SK-N-SH (cell line): ENCODE data around the gene RBM33. TPM values are rescaled to one million over a fixed set of nuclear protein-coding genes. Genes with fewer than 3 reads are reported as not detected.

ENCODE experiments used
- CTCF ChIA-PET: fragments of 300-600, 350-600 bp; formaldehyde crosslinking; extraction: SDS; loops from one replicate; lab custom pipeline; 2021; lab: Yijun Ruan, JAX
- POLR2A ChIA-PET: fragments of 350-600 bp; sonication (Branson Sonifier 250); formaldehyde crosslinking; extraction: SDS; loops from one replicate; lab custom pipeline; 2020; ENCODE audit warnings: antibody characterized with exemption, inconsistent platforms; lab: Yijun Ruan, JAX
- DNase-seq: peaks from one replicate; pipeline ENCODE4 v3.0.0; 2012
- H2AFZ ChIP-seq: fragments of 200-600 bp; sonication (generic); 2 replicates; pipeline ENCODE4 v1.8.1; 2016; ENCODE audit warnings: antibody characterized with exemption, mild to moderate bottlenecking, low read depth
- H3F3A ChIP-seq: fragments of 200-600 bp; sonication (generic); replicated peaks from 2 replicates; pipeline ENCODE3; 2016; ENCODE audit warnings: antibody characterized with exemption, mild to moderate bottlenecking; ENCODE audit not compliant: insufficient read depth
- H3K27ac ChIP-seq, 2 experiments: fragments of 200-500 bp in 1 of 2; fragments of 200-600 bp in 1 of 2; sonication (Bioruptor generic) in 1 of 2; sonication (generic), shearing (Covaris generic) in 1 of 2; 2 replicates each; pipeline versions ENCODE4 v1.5.1 to v1.6.1; 2014 to 2016; ENCODE audit warnings: low read depth in 2 of 2, inconsistent platforms in 1 of 2, low read length in 1 of 2, mild to moderate bottlenecking in 1 of 2, mixed read lengths in 1 of 2
- H3K27me3 ChIP-seq: fragments of 200-600 bp; sonication (generic), shearing (Covaris generic); 2 replicates; pipeline ENCODE4 v1.6.1; 2016; ENCODE audit warnings: mixed run types; ENCODE audit not compliant: insufficient read depth
- H3K36me3 ChIP-seq, 2 experiments: fragments of 200-500 bp in 1 of 2; fragments of 200-600 bp in 1 of 2; sonication (Bioruptor generic) in 1 of 2; sonication (generic) in 1 of 2; replicated peaks in 1 of 2; 2 replicates each; pipeline versions ENCODE3 to v1.5.1; 2014 to 2016; ENCODE audit warnings: low read length in 1 of 2, mild to moderate bottlenecking in 1 of 2; ENCODE audit not compliant: insufficient read depth in 2 of 2, control insufficient read depth in 1 of 2
- H3K4me1 ChIP-seq, 2 experiments: fragments of 200-500 bp in 1 of 2; fragments of 200-600 bp in 1 of 2; sonication (Bioruptor generic) in 1 of 2; sonication (generic), shearing (Covaris generic) in 1 of 2; 2 replicates each; pipeline versions ENCODE4 v1.5.1 to v1.6.1; 2014 to 2016; ENCODE audit warnings: low read depth in 1 of 2, low read length in 1 of 2, mixed run types in 1 of 2; ENCODE audit not compliant: insufficient read depth in 2 of 2, control insufficient read depth in 1 of 2
- H3K4me2 ChIP-seq: fragments of 200-600 bp; sonication (generic), shearing (Covaris generic); 2 replicates; pipeline ENCODE4 v1.6.1; 2017; ENCODE audit warnings: mixed run types
- H3K4me3 ChIP-seq, 2 experiments: fragments of 200-500 bp in 1 of 2; fragments of 200-600 bp in 1 of 2; sonication (Bioruptor generic) in 1 of 2; sonication (generic), shearing (Covaris generic) in 1 of 2; 2 replicates each; pipeline versions ENCODE4 v1.5.1 to v1.8.1; 2014 to 2016; ENCODE audit warnings: low read depth in 2 of 2, inconsistent platforms in 1 of 2, low read length in 1 of 2, mild to moderate bottlenecking in 1 of 2, mixed read lengths in 1 of 2, moderate library complexity in 1 of 2
- H3K79me2 ChIP-seq: fragments of 200-600 bp; sonication (generic); 2 replicates; pipeline ENCODE4 v1.8.1; 2017; ENCODE audit warnings: mild to moderate bottlenecking; ENCODE audit not compliant: insufficient read depth
- H3K9ac ChIP-seq: fragments of 200-600 bp; sonication (generic); 2 replicates; pipeline ENCODE4 v1.6.1; 2017; ENCODE audit warnings: mixed run types
- H3K9me2 ChIP-seq: fragments of 200-600 bp; sonication (generic); 2 replicates; pipeline ENCODE4 v1.6.1; 2017; ENCODE audit warnings: mixed run types
- H3K9me3 ChIP-seq: fragments of 200-600 bp; sonication (generic); 2 replicates; pipeline ENCODE4 v1.6.1; 2017; ENCODE audit warnings: mixed run types, mild to moderate bottlenecking, moderate library complexity
- H4K20me1 ChIP-seq: fragments of 200-600 bp; sonication (generic); 2 replicates; pipeline ENCODE4 v1.6.1; 2017; ENCODE audit warnings: mild to moderate bottlenecking, mixed run types; ENCODE audit not compliant: insufficient read depth
- ELF1 ChIP-seq: IDR thresholded peaks from 2 replicates; pipeline ENCODE4 v1.4.0; 2012
- EZH2phosphoT487 ChIP-seq: fragments of 200-600 bp; sonication (generic); IDR thresholded peaks from 2 replicates; pipeline ENCODE4 v1.6.1; 2017; ENCODE audit warnings: low read depth, mixed run types, mild to moderate bottlenecking, antibody characterized with exemption, moderate library complexity, borderline replicate concordance
- JUND ChIP-seq: IDR thresholded peaks from 2 replicates; pipeline ENCODE4 v1.4.0; 2012
- MXI1 ChIP-seq: IDR thresholded peaks from 2 replicates; pipeline ENCODE4 v1.6.1; 2012; ENCODE audit warnings: mild to moderate bottlenecking, low read depth, low read length, improper control_type of control experiment
- NFIC ChIP-seq: IDR thresholded peaks from 2 replicates; pipeline ENCODE4 v1.4.0; 2012; ENCODE audit warnings: borderline replicate concordance
- RAD21 ChIP-seq: IDR thresholded peaks from 2 replicates; pipeline ENCODE4 v1.6.1; 2012; ENCODE audit warnings: mild to moderate bottlenecking, low read length
- RCOR1 ChIP-seq: fragments of 150-350 bp; IDR thresholded peaks from 2 replicates; pipeline ENCODE4 v1.6.1; 2017; ENCODE audit warnings: antibody characterized with exemption, low read length
- TAF1 ChIP-seq: IDR thresholded peaks from 2 replicates; pipeline ENCODE4 v1.6.1; 2012; ENCODE audit warnings: low read depth, mild to moderate bottlenecking, low read length, moderate library complexity, borderline replicate concordance
- TCF12 ChIP-seq: IDR thresholded peaks from 2 replicates; pipeline ENCODE4 v1.4.0; 2012
- TEAD4 ChIP-seq: IDR thresholded peaks from 2 replicates; pipeline ENCODE4 v1.4.0; 2012; ENCODE audit warnings: mild to moderate bottlenecking, borderline replicate concordance; ENCODE audit not compliant: insufficient read depth
- USF2 ChIP-seq: fragments of 150-350 bp; IDR thresholded peaks from 2 replicates; pipeline ENCODE4 v1.6.1; 2017; ENCODE audit warnings: antibody characterized with exemption, low read length, low read depth, borderline replicate concordance
- WGBS: methylation state at CpG from one replicate; pipeline ENCODE4 v1.1.6; 2017; ENCODE audit warnings: low lambda C conversion rate; 5-methylcytosine and 5-hydroxymethylcytosine counted together
- polyA plus RNA-seq, 3 experiments: library from polyadenylated mRNA; depleted of rRNA; stranded (reverse); fragments of >200 nt; gene quantifications; 2 replicates each; pipeline ENCODE4 v1.2.3, GENCODE V29; 2012
- TF ChIP-seq, protein P1 (sequence below): IDR thresholded peaks from 2 replicates; pipeline ENCODE4 v1.4.0; 2012; ENCODE audit warnings: low read depth, borderline replicate concordance
- TF ChIP-seq, protein P2 (sequence below): fragments of 200-600 bp; sonication (generic); IDR thresholded peaks from 2 replicates; pipeline ENCODE4 v1.6.1; 2017; ENCODE audit warnings: antibody characterized with exemption, mild to moderate bottlenecking, moderate library complexity

RBM33 gene
- polyA plus RNA-seq, 1 of the 3 experiments (the other 2 are of a cell fraction): 13.8 TPM

DNA sequence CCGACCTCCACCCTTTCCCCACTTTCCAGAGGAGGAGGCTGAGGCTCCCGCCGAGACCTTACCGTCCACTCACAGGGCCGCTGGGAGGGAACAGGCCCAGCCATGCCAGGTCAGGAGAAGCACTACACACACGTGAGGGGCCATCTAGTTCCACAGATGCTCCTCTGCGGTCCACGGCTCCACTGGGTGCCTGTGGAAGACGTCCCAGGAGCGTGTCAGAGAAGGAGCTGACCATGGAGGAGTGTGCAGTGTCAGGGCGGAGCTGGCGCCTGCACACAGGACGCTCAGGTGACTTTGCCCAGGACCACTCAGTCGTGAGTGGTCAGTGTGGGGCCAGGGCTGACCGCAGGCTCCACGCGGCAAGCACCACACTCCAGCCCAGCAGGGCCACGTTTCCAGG lies 175.8 kb downstream of the RBM33 start:
- no peaks in the 10 kb centered on the region for H3K36me3 ChIP-seq
- H3K27ac ChIP-seq: no peak overlapping the region
- H3F3A ChIP-seq: no peaks in the 10 kb centered on the region
- no peak overlapping the region for H2AFZ ChIP-seq
- H3K4me3 ChIP-seq: no peak overlapping the region
- TF ChIP-seq, protein P1, sequence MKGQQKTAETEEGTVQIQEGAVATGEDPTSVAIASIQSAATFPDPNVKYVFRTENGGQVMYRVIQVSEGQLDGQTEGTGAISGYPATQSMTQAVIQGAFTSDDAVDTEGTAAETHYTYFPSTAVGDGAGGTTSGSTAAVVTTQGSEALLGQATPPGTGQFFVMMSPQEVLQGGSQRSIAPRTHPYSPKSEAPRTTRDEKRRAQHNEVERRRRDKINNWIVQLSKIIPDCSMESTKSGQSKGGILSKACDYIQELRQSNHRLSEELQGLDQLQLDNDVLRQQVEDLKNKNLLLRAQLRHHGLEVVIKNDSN: no peak
- TF ChIP-seq RCOR1 (no peak), RAD21 (no peak), EZH2phosphoT487 (no peak), JUND (no peak), MXI1 (no peak)
- no peaks in the 10 kb centered on the region for H3K4me1 ChIP-seq
- H3K79me2 ChIP-seq: no peaks in the 10 kb centered on the region
- WGBS: 50% methylated on average over 18 of the region's 18 CpGs
- ChIA-PET POLR2A (no interaction called here), CTCF (interaction anchor here (0.6 to 1.0 kb wide), 2 partner anchors 385 to 653 kb away, joined by 3 read pairs; no protein-coding TSS in a partner anchor)
- H3K9me2 ChIP-seq: no peaks in the 10 kb centered on the region
- no peak for DNase-seq
- H3K9ac ChIP-seq: no peak overlapping the region
- no peaks in the 10 kb centered on the region for H4K20me1 ChIP-seq
- H3K27me3 ChIP-seq: peaks cover 99% of the 10 kb centered on the region
- no peak overlapping the region for H3K4me2 ChIP-seq
- no peaks in the 10 kb centered on the region for H3K9me3 ChIP-seq

GRCh38 chr7:155820788-155821187 lies 176.3 kb downstream of the RBM33 start:
- Histone ChIP-seq H3K4me2 (no peak overlapping the region), H4K20me1 (no peaks in the 10 kb centered on the region), H3K4me1 (no peaks in the 10 kb centered on the region), H3F3A (no peaks in the 10 kb centered on the region), H3K9me2 (no peaks in the 10 kb centered on the region), H2AFZ (no peak overlapping the region), H3K79me2 (no peaks in the 10 kb centered on the region), H3K36me3 (no peaks in the 10 kb centered on the region), H3K27me3 (peaks cover 100% of the 10 kb centered on the region), H3K9ac (no peak overlapping the region), H3K27ac (no peak overlapping the region), H3K9me3 (no peaks in the 10 kb centered on the region), H3K4me3 (no peak overlapping the region)
- TF ChIP-seq, protein P1: peak; percentile 16; the same call in 1 of the 2 replicates
- no peak for TF ChIP-seq TAF1
- no peak for TF ChIP-seq ELF1
- ChIA-PET POLR2A (no interaction called here), CTCF (interaction anchor here (0.9 to 1.0 kb wide), 2 partner anchors 336 to 652 kb away, joined by 3 read pairs; no protein-coding TSS in a partner anchor)
- DNase-seq: no peak
- 17% methylated on average over 11 of the region's 13 CpGs for WGBS

DNA sequence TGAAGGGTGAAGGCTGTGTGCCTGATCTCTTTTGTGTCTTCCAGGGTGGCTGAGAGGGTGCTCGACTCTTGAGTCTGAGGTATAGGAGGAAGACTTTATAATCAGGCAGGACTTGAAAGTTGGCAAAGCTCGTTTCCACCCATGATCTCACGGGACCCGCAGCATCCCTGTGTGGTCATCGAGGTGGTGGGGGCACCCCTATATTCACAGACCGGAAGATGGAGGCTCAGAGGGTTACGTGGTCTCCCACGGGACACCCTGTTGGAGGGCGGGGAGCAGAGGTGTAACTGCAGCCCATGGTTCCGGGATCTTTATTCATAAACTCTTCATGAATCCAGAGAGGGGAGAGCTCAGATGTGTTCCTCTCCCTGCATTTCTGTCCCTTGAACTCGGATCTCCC lies 177.4 kb downstream of the RBM33 start:
- no peak for DNase-seq
- no peaks in the 10 kb centered on the region for H3K36me3 ChIP-seq
- no peak overlapping the region for H3K9ac ChIP-seq
- H3K9me3 ChIP-seq: no peaks in the 10 kb centered on the region
- H3K9me2 ChIP-seq: no peaks in the 10 kb centered on the region
- H4K20me1 ChIP-seq: no peaks in the 10 kb centered on the region
- H3K4me2 ChIP-seq: no peak overlapping the region
- no peak overlapping the region for H3K27ac ChIP-seq
- peaks cover 99% of the 10 kb centered on the region for H3K27me3 ChIP-seq
- H3K79me2 ChIP-seq: no peaks in the 10 kb centered on the region
- H2AFZ ChIP-seq: no peak overlapping the region
- ChIA-PET POLR2A (no interaction called here), CTCF (interaction anchor here (0.8 to 1.6 kb wide), 3 partner anchors 14 to 335 kb away, joined by 3 to 6 read pairs (median 3); no protein-coding TSS in a partner anchor)
- no peaks in the 10 kb centered on the region for H3F3A ChIP-seq
- 11% methylated on average over 9 of the region's 11 CpGs for whole genome bisulfite sequencing
- H3K4me1 ChIP-seq: no peaks in the 10 kb centered on the region
- no peak overlapping the region for H3K4me3 ChIP-seq
- TF ChIP-seq, protein P2, sequence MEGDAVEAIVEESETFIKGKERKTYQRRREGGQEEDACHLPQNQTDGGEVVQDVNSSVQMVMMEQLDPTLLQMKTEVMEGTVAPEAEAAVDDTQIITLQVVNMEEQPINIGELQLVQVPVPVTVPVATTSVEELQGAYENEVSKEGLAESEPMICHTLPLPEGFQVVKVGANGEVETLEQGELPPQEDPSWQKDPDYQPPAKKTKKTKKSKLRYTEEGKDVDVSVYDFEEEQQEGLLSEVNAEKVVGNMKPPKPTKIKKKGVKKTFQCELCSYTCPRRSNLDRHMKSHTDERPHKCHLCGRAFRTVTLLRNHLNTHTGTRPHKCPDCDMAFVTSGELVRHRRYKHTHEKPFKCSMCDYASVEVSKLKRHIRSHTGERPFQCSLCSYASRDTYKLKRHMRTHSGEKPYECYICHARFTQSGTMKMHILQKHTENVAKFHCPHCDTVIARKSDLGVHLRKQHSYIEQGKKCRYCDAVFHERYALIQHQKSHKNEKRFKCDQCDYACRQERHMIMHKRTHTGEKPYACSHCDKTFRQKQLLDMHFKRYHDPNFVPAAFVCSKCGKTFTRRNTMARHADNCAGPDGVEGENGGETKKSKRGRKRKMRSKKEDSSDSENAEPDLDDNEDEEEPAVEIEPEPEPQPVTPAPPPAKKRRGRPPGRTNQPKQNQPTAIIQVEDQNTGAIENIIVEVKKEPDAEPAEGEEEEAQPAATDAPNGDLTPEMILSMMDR: no peak
- no peak for TF ChIP-seq JUND
- TF ChIP-seq MXI1: no peak
- TF ChIP-seq NFIC: no peak
- TF ChIP-seq USF2: no peak
- TF ChIP-seq RCOR1: no peak
- no peak for TF ChIP-seq TCF12
- TF ChIP-seq TEAD4: no peak
